ENCODE measurements around the gene DCAF7. TPM values are rescaled to one million over a fixed set of nuclear protein-coding genes. Genes with fewer than 3 reads are reported as not detected.

Gene DCAF7
- total RNA-seq, 1 donor from 2014 or later = 137 TPM

DNA sequence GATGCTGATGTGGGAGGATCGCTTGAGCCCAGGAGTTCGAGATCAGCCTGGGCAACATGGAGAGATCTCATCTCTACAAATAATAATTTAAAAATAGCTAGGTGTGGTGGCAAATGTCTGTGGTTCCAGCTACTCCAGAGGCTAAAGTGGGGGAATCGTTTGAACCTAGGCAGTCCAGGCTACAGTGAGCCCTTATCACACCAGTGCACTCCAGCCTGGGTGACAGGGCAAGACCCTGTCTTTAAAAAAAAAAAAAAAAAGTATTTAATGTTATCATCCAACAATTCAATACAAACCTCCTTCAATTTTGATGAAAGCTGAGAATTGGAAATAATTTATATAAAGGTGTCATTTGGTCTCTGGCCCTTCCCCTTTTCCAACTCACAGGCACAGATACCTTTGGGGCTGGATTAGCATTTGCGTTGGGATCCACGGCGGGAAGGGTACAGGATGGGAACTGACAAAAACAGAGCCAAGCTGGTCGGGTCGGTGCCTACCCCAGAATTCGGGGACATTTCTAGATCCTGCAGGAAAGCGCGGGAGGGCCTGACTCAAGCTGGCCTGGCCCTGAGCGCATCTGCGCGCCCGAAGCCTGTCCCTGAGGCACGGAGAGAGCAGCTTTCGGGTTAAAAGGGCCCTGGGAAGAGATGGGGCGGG lies 860 bp upstream of the DCAF7 start:
- Mint-ChIP-seq H3K4me1 (ENCODE audit: low read depth, unreplicated experiment) (peaks cover 16% of the 10 kb centered on the region), H3K27me3 (ENCODE audit: unreplicated experiment) (peaks cover 4% of the 10 kb centered on the region), H3K27ac (ENCODE audit: unreplicated experiment) (peak overlapping the region; percentile 94), H3K36me3 (ENCODE audit: unreplicated experiment) (no peaks in the 10 kb centered on the region), H3K4me3 (ENCODE audit: unreplicated experiment) (peak overlapping the region; percentile 93), H3K9me3 (ENCODE audit: unreplicated experiment) (peaks cover 3% of the 10 kb centered on the region)
- TF ChIP-seq, protein P1, sequence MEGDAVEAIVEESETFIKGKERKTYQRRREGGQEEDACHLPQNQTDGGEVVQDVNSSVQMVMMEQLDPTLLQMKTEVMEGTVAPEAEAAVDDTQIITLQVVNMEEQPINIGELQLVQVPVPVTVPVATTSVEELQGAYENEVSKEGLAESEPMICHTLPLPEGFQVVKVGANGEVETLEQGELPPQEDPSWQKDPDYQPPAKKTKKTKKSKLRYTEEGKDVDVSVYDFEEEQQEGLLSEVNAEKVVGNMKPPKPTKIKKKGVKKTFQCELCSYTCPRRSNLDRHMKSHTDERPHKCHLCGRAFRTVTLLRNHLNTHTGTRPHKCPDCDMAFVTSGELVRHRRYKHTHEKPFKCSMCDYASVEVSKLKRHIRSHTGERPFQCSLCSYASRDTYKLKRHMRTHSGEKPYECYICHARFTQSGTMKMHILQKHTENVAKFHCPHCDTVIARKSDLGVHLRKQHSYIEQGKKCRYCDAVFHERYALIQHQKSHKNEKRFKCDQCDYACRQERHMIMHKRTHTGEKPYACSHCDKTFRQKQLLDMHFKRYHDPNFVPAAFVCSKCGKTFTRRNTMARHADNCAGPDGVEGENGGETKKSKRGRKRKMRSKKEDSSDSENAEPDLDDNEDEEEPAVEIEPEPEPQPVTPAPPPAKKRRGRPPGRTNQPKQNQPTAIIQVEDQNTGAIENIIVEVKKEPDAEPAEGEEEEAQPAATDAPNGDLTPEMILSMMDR (IDR thresholded peaks at IDR 0.05; ENCODE audit: partially characterized antibody, unreplicated experiment) = no peak
- DNase-seq = no peak

DNA sequence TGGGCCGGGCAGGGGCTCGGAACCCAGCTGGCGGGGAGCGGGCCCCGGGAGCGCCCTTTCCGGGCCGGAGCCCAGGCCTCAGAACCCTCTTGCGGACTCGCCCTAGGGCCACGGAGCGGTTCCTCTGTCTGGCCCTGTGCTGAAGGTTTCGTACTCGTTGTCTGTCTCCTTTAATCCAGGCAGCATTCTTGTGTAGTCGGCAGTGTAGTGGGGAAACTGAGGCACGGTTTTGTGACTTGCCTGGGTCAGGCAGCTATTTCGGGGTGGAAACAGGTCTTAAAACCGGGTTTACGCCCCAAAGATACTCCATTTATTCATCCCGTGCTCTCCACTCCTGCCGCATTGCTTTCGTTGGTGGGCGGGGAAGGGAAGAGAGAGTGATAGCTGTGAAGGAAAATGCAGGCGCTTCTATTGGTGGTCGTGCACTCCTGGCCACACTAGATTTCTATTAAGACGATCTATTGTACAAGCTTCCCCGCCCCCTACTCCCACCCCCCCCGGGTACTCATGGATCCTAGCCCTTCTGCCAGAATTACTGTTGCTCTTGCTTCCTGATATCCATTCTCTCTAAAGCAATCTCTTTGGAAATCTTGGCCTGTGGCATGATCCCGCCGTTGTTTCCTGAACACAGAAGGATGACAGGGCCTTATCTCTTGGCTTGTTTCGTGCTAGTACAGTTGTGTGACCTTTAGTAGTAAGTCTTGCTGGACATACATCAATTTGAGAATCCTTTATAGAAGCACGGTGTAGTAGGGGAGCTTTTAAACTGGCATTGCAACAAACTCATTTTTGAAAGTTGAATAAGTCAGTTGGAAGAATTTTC lies 751 bp downstream of the DCAF7 start:
- DNase-seq = no peak
- TF ChIP-seq, protein P1 (IDR thresholded peaks at IDR 0.05; ENCODE audit: partially characterized antibody, unreplicated experiment) = no peak
- peak overlapping the region; percentile 94 for H3K27ac Mint-ChIP-seq (ENCODE audit: unreplicated experiment)

DNA sequence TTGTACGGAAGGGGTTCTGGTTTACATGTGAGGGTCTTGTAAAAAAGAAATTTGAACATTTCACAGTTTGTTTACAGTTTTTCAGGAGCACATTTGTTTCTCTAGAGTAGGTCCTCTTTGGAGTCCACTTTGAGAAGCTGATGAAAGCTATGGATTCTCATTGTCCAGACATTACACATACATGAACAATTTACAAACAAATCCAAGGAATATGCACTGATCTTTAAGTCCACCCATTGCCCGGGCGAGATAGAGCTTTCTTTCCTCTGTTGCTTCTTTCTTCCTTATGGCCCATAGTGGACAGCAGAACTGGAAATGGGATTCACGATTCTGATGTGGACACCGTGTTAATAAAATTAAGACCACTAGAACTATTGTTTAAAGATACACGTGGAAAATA lies 1.9 kb downstream of the DCAF7 start:
- H3K27ac Mint-ChIP-seq (ENCODE audit: unreplicated experiment) = peak overlapping the region; percentile 83
- H3K4me3 Mint-ChIP-seq (ENCODE audit: unreplicated experiment) = peak overlapping the region; percentile 93
- no peaks in the 10 kb centered on the region for H3K36me3 Mint-ChIP-seq (ENCODE audit: unreplicated experiment)
- H3K4me1 Mint-ChIP-seq (ENCODE audit: low read depth, unreplicated experiment) = peaks cover 24% of the 10 kb centered on the region
- no peak for DNase-seq
- peaks cover 4% of the 10 kb centered on the region for H3K27me3 Mint-ChIP-seq (ENCODE audit: unreplicated experiment)
- peaks cover 1% of the 10 kb centered on the region for H3K9me3 Mint-ChIP-seq (ENCODE audit: unreplicated experiment)
- TF ChIP-seq, protein P1 (IDR thresholded peaks at IDR 0.05; ENCODE audit: partially characterized antibody, unreplicated experiment) = no peak

More for the DNA sequence above, 751 bp downstream of the DCAF7 start:
- Mint-ChIP-seq H3K36me3 (ENCODE audit: unreplicated experiment) (no peaks in the 10 kb centered on the region), H3K27me3 (ENCODE audit: unreplicated experiment) (peaks cover 4% of the 10 kb centered on the region), H3K9me3 (ENCODE audit: unreplicated experiment) (peaks cover 1% of the 10 kb centered on the region), H3K4me1 (ENCODE audit: low read depth, unreplicated experiment) (peaks cover 24% of the 10 kb centered on the region), H3K4me3 (ENCODE audit: unreplicated experiment) (peak overlapping the region; percentile 93)

DNA sequence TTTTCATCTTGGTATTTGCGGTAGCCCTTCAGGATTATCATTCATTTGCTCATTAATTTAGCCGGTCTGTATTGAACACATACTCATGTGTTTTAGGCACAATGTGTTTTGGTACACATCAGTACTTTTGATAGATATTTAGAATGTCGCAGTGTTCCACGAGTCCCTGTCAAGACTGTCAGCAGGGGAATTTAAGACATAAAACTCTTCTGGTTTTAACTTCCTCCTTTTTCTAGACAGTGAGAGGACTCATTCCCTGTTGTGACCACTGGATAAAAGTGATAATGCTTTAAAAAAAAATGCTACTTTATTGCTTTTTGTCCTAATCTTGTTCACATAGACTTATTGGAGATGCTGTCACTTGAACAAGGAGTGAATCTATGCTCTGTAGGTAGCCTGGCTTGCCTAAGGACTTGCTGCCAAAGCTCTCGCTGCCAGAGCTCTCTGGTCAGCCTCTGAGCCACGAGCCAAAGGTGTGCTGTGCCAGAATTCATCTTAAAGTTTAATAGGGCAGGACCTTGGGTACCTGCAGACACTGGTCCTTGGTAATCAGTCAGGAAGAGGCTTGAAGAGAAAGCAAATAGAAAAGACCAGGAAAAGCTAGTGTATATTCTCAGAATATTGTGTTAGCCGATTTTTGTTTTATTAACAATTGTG lies 5.4 kb downstream of the DCAF7 start:
- Mint-ChIP-seq H3K27ac (ENCODE audit: unreplicated experiment) (no peak overlapping the region), H3K4me1 (ENCODE audit: low read depth, unreplicated experiment) (peaks cover 29% of the 10 kb centered on the region), H3K36me3 (ENCODE audit: unreplicated experiment) (no peaks in the 10 kb centered on the region), H3K27me3 (ENCODE audit: unreplicated experiment) (peaks cover 6% of the 10 kb centered on the region), H3K9me3 (ENCODE audit: unreplicated experiment) (peaks cover 1% of the 10 kb centered on the region), H3K4me3 (ENCODE audit: unreplicated experiment) (peak overlapping the region; percentile 26)
- DNase-seq = no peak
- TF ChIP-seq, protein P1 (IDR thresholded peaks at IDR 0.05; ENCODE audit: partially characterized antibody, unreplicated experiment) = no peak
